ENCODE data around the gene MS4A6E.

Gene MS4A6E

DNA sequence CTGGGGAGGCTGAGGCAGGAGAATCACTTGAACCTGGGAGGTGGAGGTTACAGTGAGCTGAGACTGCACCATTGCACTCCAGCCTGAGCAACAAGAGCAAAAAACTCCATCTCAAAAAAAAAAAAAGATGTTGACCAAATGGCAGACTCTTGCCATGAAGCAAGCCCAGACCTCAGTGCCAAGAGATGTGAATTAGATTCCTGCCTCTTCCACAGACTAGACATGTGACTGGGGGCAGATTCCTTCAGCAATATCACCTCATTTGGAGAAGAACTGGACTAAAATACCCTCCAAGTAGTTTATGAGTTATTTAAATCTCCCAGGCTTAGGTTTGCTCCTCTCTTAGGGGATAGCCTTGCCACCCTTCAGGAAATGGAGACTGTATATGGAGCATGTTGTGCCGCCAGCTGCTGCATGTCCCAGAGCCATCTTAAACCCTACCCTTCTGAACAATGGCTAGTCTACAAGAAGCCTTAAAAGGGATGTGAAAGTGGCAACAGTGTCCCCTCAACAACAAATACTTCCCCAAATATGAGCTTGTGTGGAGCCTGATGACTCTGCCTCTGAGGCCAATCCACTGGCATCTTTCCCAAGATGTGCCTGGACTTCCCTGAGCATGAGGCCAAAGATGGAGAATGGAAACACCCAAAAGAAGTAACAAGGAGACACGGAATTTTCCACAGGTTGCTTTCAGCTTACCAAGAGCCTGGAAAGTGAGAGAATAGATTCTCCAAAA, 50.5 kb downstream of the MS4A6E start:
- DNase-seq: no peak

DNA sequence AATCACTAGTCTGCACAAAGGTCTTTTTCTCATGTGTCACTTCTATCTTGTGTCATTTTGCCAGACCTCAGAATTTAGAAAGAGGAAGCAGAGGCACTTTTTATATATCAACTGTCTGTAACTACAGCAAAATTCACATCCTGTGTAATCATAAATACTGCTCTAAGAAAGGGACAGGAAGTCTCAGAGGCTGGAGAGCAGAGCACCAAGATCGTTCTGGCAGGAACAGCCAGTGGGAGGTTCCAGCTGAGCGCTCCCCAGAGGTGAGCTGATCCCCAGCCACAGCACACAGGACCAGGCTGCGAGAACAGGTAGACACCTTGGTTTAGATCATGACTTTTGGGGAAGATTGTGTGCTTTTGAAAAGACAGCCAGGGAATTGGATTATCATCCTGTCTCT, 51.3 kb downstream of the MS4A6E start, which contains the start of gene MS4A7:
Gene MS4A7, plus strand, starts transcription at position 179 of the 400 bp plus-strand sequence. CDS start 4,610 bp downstream, outside the sequence.
- DNase-seq: no peak

- no peak for DNase-seq
Observed at GRCh38 chr11:60389279-60389910, 62.3 kb downstream of the MS4A6E start.

- no peak for DNase-seq
Observed at GRCh38 chr11:60390419-60390818, 63.4 kb downstream of the MS4A6E start.

All from activated CD4-positive, CD25-positive, alpha-beta regulatory T cell treated with anti-CD3 and anti-CD28 coated beads, Interleukin-2, amount 50 U/mL, for 72 hours (primary cell).